ENCODE data around the gene RBMS3.
"Not testable (repeated sequence)": the region's sequence is repeated elsewhere in the genome, so short reads cannot be mapped to it uniquely, and the experiment has no call there.

Gene RBMS3

GRCh38 chr3:29758434-29759322 lies 477.8 kb downstream of the RBMS3 start:
- no peak for DNase-seq

GRCh38 chr3:29759411-29760225 lies 478.7 kb downstream of the RBMS3 start:
- DNase-seq = no peak

DNA sequence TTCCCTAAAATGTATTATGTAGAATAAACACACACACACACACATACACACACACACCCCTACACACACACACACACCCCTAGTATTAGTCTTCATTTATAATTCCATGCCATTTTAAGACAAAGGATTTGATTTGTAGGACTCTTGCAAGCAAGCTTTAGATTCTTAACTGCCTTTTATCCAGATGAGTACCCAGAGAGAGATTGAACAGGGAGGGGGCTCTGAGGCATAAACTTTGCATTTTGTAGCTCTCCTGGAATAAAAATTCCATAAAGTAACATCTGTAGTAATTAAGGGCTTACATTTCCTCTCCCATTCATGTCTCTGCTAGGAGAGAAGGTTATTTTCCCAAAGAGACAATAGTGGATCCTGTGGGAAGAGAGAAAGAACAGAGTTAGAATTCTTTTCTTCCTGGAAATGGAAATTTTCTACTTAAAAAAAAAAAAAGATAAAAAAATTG lies 479.4 kb downstream of the RBMS3 start:
- no peak for DNase-seq

GRCh38 chr3:29761517-29761916 lies 480.6 kb downstream of the RBMS3 start:
- DNase-seq = no peak

DNA sequence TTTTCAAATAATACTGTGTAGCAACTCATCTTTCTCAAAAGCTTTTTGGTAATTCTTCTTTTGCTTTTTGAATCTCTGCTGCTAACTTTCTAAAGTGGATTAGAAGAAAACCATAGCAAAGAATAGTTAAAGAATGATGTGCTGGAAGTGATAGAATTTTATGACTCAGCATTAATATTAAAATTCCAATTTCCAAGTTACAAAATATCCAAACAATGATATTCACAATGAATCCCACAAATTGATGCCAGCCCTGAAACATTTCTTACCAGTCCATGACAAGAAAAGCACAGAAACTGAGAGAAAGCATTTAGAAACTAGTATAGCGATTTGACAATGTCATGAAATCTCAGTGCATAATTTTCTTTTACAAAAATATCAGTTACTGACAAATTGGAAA lies 482.2 kb downstream of the RBMS3 start:
- no peak for DNase-seq

DNA sequence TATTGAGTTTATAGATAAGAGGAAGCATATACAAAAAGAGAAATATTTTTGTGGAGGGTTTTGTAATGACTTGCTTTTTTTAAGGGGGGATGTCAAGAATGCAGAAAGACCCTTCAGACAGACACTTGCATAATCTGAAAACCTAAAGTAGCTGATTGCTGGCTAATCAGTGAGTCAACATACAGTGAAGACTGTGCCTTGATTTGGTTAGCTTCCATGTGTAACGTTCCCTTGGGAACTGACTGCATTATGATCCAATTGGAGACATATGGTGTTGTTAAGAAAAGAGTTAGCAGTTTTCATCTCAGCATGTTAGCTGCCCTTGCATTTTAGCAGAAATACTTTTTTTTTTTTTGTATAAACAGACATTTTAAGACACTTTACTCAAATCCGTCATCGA lies 483.2 kb downstream of the RBMS3 start:
- DNase-seq = no peak

- peak; percentile 29 for DNase-seq
Observed at GRCh38 chr3:29764603-29765254, 483.9 kb downstream of the RBMS3 start.

GRCh38 chr3:29771602-29772001 lies 490.7 kb downstream of the RBMS3 start:
- no peak for DNase-seq

- no peak for DNase-seq
Observed at GRCh38 chr3:29772436-29772835, 491.6 kb downstream of the RBMS3 start.

- no peak for DNase-seq
Observed at GRCh38 chr3:29773481-29773880, 492.6 kb downstream of the RBMS3 start.

DNA sequence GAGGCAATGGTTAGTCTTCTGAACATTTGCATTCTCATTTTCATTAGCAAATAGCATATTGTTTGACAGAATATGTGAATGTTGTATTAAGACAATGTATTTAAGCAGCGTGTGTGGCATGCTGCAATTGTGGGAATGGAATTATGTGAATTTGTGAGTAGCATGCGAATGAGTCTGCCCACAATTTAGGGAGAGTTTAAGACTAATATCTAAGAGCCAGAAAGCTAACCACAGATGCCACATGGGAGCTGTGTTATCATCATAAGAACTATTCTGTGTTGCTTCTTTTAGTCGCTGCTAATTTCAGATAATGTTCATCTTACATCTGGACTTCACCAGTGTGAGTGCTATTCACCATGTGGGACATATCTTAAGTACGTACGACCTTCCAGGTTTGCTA lies 494.5 kb downstream of the RBMS3 start:
- no peak for DNase-seq

- DNase-seq = no peak
Observed at GRCh38 chr3:29777869-29778268, 497.0 kb downstream of the RBMS3 start.

DNA sequence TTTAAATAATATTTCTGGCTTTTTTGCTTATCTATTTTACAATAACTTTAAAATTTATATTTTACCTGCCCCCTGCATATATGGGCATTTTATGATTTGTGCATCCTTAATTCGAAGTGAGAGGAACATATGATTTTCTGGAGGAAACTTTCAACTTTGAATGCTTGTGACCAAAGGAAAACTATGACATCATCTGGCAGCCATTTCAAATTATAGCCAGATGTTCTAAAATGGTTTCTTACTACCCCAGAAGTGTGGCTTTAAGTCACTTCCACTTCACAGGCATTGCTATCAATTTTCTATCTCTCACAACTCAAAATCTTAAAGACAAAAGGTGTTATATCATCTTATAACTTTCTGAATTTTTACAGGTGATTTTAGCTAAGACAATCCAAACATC lies 508.8 kb downstream of the RBMS3 start:
- no peak for DNase-seq

- no peak for DNase-seq
Observed at GRCh38 chr3:29796808-29797207, 515.9 kb downstream of the RBMS3 start.

- no peak for DNase-seq
Observed at GRCh38 chr3:29802057-29802456, 521.2 kb downstream of the RBMS3 start.

- DNase-seq = no peak
Observed at GRCh38 chr3:29804044-29804443, 523.2 kb downstream of the RBMS3 start.

DNA sequence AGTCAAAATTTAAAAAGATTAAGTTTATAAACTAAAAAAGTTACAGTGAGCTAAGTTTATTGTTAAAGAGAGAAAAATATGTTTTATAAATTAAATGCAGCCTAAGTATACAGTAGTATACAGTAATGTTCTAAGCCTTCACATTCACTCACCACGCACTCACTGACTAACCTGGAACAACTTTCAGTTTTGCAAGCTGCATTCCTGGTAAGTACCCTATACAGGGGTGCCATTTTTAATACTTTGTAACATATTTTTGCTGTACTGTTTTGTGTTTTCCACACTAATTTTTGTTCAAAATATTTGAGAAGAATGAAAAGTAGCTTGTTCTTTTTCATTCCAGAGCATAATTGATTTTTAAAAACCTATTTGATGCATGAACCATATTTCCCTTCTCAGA lies 524.9 kb downstream of the RBMS3 start:
- no peak for DNase-seq

- not testable (repeated sequence) for DNase-seq
Observed at GRCh38 chr3:29808324-29808723, 527.5 kb downstream of the RBMS3 start.

DNA sequence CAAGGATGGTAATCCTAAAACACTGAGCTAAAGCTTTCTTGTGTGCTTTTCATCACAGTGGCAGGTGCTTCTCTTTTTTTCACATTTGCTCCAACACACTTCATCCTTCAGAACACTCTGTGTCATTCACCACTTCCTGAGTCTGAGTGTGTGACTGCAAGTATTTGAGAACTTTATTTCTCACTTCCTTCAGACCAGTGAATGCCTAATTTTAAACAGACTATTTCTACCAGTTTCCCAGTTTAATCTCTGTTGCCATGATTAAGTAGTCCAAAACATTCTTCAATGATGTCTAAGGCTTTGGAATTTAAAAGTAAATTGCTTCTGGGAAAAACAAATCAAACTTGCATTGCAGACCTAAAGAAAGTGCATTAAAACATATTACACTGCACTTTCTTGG lies 541.2 kb downstream of the RBMS3 start:
- peak; percentile 8 for DNase-seq

DNA sequence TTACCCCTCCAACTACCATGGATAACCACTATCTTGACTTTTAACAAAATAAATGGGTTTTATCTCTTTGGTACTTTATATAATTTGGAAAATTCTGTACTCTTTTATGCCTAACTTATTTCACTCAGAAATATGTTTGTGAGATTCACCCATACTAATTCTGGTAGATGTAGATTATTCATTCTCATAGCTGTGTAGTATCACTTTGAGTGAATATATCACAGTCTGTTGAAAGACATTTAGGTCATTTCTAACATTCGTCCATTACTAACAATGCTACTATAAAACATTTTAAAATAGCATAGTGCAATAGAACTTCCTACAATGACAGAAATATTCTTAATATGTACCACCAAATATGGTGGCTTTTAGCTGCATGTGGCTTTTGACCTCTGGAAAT lies 542.4 kb downstream of the RBMS3 start:
- no peak for DNase-seq

DNA sequence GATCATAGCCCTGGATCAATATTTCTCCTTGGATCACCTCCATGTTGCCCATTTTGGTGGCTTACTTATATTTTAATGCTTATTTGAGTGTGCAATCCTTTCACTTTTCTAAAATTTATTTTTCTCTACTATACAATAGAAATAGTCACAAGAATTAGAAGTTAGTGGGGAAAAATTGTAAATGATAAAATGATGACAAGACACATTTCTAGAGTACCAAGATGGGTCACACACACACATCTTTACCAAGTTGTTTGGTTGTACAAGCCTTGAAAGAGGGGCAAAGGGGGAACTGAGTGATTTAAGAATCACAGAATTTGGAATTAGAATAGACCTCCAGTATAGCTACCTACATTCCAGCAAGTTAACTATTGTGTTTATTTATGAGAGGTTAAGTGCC lies 545.8 kb downstream of the RBMS3 start:
- no peak for DNase-seq

DNA sequence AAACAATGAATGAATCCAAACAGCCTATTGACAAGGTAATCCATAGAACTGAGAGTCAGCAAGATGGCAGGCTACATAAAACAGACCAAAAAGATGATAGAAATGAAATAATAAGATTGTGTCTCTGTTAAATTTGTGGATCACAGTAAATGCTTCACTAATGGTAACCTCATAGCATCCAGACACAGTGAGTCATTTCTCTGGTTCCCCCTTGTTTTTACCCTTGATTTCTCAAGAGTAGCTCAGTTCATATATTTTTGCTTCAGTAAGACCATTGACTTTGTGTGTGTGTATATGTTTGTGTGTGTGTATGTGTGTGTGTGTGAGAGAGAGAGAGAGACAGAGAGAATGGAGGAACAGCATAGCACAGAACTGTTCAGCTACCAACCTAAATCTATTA lies 546.9 kb downstream of the RBMS3 start:
- DNase-seq = no peak

GRCh38 chr3:29829340-29829739 lies 548.5 kb downstream of the RBMS3 start:
- no peak for DNase-seq

- DNase-seq = peak; percentile 1
Observed at GRCh38 chr3:29850641-29851040, 569.8 kb downstream of the RBMS3 start.

Measured in DMS53 (cell line).